ENCODE measurements around the gene RHOH. TPM values are rescaled to one million over a fixed set of nuclear protein-coding genes. Genes with fewer than 3 reads are reported as not detected.

The RHOH gene
- total and polyA plus RNA-seq, 2 of the 13 experiments (the other 11 are each of a cell fraction or from before 2014, with no cell fraction given) = 0.57 TPM; not detected in 1

DNA sequence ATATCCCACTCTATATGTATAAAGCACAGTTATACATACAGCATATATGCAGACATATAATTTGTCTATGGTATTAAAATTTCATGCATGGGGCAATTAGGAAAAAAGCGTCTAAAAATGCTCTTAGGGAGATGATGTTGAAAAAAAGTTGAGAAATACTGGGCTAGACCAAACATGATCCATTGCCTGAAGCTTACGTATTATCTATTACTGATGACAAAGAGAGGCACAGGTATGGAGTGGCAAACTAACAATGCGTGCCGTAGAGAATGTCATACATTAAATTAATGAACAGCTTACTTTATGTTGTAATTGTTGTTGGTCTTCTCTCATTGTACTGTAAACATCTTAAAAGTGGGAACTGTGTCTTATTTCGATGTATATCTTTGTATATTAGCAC is 13.9 kb downstream of the RHOH start:
- WGBS (ENCODE audit: low lambda C conversion rate) = 75% methylated on average over 5 of the region's 5 CpGs
- Histone ChIP-seq H3K4me3 (replicated peaks in 1 of 3; ENCODE audit: insufficient read depth in 1 of 3, low read depth in 2 of 3, low read length in 3 of 3) (no peak overlapping the region), H3K36me3 (replicated peaks in 1 of 2; ENCODE audit: control insufficient read depth in 1 of 2, insufficient read depth in 2 of 2, low read length in 2 of 2) (no peaks in the 10 kb centered on the region), H3K79me2 (ENCODE audit: insufficient read depth, low read length) (no peaks in the 10 kb centered on the region), H3K27ac (ENCODE audit: extremely low read length, insufficient read depth, low read length) (no peak overlapping the region), H3K9me3 (ENCODE audit: low read length) (no peaks in the 10 kb centered on the region), H3K9ac (ENCODE audit: insufficient read depth, low read depth, low read length) (no peak overlapping the region), H3K4me1 (ENCODE audit: insufficient read depth, low read length) (no peaks in the 10 kb centered on the region), H2AFZ (ENCODE audit: low read length) (no peak overlapping the region), H4K20me1 (ENCODE audit: insufficient read depth, low read length) (no peaks in the 10 kb centered on the region), H3K27me3 (ENCODE audit: control insufficient read depth in 1 of 2, insufficient read depth in 2 of 2, low read length in 2 of 2) (0 out of 5 replicates have a peak, but pooled peaks cover 0 to 3% of the 10 kb centered on the region in 2 experiments), H3K4me2 (ENCODE audit: low read depth, low read length) (no peak overlapping the region)
- FAIRE-seq (no peak), ATAC-seq (no peak), DNase-seq (ENCODE audit: low spot score) (no peak)
- intact Hi-C loops (cut with micrococcal nuclease; ENCODE audit: unreplicated experiment) (no loop called here), in situ Hi-C loops (cut with HindIII; ENCODE audit: extremely low pct_ligation_motif_present, low pct_unique_long_range_greater_than_20kb) (no loop called here)
- no TSS peak for BruUV-seq (replicated peaks)
- ChIA-PET CTCF (ENCODE audit: low intra/inter-chr PET ratio, low total read pairs) (no interaction called here), POLR2A (no interaction called here)
- TF ChIP-seq DPF2 (CRISPR knock-in tag; IDR thresholded peaks at IDR 0.05; ENCODE audit: borderline replicate concordance, low read depth) (no peak), ZNF235 (CRISPR knock-in tag; IDR thresholded peaks at IDR 0.05; ENCODE audit: borderline replicate concordance) (no peak), SRY (CRISPR knock-in tag; IDR thresholded peaks at IDR 0.05) (no peak)
- TF ChIP-seq, protein P1, sequence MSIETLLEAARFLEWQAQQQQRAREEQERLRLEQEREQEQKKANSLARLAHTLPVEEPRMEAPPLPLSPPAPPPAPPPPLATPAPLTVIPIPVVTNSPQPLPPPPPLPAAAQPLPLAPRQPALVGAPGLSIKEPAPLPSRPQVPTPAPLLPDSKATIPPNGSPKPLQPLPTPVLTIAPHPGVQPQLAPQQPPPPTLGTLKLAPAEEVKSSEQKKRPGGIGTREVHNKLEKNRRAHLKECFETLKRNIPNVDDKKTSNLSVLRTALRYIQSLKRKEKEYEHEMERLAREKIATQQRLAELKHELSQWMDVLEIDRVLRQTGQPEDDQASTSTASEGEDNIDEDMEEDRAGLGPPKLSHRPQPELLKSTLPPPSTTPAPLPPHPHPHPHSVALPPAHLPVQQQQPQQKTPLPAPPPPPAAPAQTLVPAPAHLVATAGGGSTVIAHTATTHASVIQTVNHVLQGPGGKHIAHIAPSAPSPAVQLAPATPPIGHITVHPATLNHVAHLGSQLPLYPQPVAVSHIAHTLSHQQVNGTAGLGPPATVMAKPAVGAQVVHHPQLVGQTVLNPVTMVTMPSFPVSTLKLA (IDR thresholded peaks at IDR 0.05) = no peak
- TF ChIP-seq, protein P2, sequence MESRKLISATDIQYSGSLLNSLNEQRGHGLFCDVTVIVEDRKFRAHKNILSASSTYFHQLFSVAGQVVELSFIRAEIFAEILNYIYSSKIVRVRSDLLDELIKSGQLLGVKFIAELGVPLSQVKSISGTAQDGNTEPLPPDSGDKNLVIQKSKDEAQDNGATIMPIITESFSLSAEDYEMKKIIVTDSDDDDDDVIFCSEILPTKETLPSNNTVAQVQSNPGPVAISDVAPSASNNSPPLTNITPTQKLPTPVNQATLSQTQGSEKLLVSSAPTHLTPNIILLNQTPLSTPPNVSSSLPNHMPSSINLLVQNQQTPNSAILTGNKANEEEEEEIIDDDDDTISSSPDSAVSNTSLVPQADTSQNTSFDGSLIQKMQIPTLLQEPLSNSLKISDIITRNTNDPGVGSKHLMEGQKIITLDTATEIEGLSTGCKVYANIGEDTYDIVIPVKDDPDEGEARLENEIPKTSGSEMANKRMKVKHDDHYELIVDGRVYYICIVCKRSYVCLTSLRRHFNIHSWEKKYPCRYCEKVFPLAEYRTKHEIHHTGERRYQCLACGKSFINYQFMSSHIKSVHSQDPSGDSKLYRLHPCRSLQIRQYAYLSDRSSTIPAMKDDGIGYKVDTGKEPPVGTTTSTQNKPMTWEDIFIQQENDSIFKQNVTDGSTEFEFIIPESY (CRISPR knock-in tag; IDR thresholded peaks at IDR 0.05) = no peak

All from HepG2 (cell line).